ENCODE results near the gene TRIM62.

DNA sequence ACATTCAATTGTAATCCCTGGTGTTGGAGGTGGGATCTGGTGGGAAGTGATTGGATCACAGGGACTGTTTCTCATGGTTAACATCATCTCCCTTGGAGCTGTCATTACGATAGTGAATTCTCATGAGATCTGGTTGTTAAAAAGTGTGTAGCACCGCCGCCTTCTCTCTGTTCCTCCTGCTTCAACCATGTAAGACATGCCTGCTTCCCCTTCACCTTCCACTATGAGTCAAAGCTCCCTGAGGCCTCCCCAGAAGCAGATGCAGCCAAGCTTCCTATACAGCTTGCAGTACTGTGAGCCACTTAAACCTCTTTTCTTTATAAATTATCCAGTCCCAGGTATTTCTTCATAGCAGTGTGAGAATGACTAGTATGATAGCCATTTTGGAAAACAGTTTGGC, 30.1 kb upstream of the TRIM62 start:
- TF ChIP-seq CTCF (IDR thresholded peaks at IDR 0.05): no peak
- no peak for TF ChIP-seq POLR2AphosphoS5 (IDR thresholded peaks at IDR 0.05)

Data from suprapubic skin (tissue), 3 donors.